NCI-H82 treated with DMSO at 0.1 percent for 48 hours (cell line): Measurements from ENCODE around the gene CAMK2D.

ENCODE experiments used
- DNase-seq: peaks from one replicate; lab custom pipeline; 2025; ENCODE audit not compliant: unreplicated experiment; lab: John Stamatoyannopoulos, UW

The CAMK2D gene

DNA sequence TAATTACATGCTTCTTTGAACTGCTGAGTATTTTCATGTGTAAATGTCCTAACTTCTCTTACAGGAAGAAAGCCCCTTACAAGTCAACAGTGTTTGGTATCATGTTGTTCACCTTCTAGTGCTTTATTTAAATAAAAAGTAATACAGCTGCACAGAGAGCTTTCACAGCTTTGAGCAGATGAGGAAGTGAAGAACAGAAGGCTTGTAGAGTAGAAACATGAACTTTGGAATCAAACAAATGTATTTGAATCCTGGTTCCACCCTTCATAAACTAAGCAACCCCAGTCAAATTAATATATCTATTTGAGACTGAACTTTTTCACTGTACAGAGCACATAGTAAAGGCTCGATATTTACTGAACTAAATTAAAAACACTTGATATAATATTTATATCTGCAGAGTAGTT lies 120.5 kb downstream of the CAMK2D start:
- DNase-seq: no peak

DNA sequence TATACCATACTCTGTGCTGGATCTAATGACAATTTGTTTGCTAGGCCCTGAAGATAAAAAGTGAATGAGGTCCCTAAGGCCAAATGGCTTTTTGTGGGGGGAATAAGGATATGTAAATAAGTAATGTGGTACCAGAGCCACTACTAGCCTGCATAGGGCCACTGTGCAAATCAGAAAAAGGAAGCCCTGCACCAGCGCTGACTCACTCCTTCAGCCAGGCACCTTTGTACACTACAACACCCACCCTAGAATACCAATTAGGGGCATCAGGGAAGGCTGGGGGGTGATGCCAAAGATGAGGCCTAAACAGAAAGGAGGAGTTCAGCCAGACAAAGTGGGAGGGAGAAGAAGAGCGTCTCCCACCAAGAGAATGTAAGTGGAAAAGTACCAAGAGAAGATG lies 122.2 kb downstream of the CAMK2D start:
- DNase-seq: no peak

DNA sequence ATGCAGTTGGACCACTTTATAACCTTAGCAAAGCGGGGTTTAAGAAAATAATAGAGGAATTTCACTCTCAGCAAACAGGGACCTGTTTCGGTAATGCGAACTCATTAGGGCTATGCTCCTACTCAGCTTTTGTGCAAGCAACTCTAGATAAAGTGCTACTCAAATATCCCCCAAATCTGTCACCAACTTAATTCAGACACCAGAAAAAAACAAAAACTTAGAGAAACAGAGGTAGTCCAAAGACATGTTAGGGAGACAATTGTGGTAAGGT lies 123.0 kb downstream of the CAMK2D start:
- no peak for DNase-seq

DNA sequence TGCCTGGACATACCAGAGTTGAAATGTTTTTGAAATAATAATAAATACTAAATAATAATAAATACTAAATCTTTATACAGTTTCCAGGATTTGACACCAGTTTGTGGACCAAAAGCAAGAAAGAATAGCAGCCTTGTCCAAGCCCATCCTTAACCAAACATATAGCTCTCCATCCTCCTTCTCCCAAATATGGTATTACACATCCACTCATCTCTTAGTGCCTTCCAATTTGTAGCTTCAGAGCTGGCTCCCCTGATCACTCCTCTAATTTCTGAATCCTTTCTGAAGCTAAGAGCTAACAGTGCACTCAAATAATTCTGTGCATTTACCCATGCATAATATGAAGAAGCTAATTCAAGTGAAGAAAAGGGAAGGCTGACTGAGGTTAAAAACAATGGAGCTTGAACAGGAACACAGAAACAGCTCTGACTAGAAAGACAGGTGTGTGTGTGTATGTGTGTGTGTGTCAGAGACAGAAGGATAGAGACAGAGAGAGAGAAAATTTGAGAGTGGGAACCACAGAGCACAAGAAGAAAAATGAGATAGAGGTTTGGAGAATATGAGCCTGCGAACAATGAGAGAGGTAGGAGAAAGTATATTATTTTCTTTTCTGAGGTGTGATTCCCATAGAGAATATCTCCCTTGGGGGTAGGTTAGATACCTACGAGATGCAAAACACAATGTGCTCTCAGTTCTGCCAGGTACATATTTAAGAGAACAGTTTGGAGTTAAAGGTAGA lies 123.5 kb downstream of the CAMK2D start:
- DNase-seq: no peak

DNA sequence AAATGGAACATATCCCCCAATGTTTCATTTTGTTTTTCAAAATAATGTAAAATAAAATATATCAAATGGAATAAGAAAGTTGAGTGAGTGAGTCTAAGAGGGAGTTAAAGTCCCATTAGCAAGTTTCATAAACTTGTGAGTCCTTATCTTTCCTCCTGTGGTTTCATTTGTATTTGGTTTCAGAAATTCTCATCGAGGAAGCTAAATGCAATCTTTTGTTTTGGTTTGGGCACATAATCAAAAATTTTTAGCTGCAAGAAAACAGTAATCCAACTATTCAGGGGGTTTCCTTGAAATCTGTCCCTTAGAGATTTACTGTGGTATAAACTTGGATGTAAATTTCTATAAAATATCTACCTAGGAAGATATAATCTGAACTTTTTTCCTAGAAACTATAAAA lies 124.2 kb downstream of the CAMK2D start:
- DNase-seq: no peak

DNA sequence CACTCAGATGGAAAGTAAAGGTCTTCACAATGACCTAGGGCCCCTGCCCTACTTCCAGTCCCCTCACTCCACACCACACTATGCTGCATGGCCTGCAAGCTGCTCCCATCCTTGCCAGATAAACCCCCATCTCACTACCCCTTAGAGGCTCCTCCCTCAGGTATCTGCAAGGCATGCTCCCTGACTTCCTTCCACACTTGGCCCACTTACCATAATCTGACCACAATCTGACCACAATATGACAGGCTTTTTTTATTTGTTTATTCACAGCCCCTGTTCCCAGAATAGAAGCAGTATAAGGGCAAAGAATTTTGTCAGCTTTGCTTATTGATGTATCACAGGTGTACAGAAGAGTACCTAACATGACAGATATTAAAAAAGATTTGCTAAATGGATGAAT lies 124.7 kb downstream of the CAMK2D start:
- no peak for DNase-seq

DNA sequence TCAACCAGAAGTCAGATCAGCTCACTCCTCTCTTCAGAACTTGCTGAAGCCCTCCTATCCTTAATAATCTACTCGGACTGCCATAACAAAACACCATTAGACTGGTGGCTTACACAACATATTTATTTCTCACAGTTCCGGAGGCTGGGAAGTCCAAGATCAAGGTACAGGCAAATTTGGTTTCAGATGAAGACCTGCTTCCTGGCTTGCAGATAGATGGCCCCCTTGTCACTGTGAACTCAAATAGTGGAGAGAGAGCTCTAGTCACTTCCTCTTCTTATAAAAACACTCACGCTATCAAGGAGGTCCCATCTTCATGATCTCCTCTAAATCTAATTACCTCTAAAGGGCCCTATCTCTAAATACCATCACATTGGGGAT lies 125.1 kb downstream of the CAMK2D start:
- DNase-seq: no peak

DNA sequence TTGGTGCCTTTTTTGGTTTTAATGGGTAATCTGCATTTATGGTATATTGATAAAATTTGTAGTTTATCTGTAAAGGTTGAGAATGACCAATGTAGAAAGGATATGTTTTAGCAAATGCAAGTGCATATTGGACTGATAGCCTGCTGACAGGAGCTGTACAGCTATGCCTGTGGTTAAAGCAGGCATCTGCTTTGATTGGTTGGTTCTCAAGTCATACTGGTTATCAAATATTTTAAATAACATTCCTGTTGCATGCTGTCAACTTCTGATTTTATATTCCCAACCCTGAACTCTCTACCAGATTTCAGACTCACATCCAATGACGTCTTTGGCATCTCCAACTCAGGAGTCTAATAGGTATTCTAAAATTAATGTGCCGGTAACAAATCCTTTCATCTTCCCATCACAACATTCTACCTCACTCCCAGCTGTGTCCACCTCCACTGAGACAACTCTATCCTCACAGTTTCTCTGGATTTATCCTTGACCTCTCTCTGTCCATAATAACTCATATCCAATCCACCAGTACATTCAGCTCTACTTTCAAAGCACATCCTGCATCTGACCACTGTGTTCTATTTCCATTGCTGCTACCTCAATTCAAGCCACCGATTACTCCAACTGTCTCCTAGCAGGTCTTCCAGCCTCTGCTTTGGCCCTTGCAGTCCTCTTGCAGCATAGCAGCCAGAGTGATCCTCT lies 125.7 kb downstream of the CAMK2D start:
- no peak for DNase-seq

DNA sequence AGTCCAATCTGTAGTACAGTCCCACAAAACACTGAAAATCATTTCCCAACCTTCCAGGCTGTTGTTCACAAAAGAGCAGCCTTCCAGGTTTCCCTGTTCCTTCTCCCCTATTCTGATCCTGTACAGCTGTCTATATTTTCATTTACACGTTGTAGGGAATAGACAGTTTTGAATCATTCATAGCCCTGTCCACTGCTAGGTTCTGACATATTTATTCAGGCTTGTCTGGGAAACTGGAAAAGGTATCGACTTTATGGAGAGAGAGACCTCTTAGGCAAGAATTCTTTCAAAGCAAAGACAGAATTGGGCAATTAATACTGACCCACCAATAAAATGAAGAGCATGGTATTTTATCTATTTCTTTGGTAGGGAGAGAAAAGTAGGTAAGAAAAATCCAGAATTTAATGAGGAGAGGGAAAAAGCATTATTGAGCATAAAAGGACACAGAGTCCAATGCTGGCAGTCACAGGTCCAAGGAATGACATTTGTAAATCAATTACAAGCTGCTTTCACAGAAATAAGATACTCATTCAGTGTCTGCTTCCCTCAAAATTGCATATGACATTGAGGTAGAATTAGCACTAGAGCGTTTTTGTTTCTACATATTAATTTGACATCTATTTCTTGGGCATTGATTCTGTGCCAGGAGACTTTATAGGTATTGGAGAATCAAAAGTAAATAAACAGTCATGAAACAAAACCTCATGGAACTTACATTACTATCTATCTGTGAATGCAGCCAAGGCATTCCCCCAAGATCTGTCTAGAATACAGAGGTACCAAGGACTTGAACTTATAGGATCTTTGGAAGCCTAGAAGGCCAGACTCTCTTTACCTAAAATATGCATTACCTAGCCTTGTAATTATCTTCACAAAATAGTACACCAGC lies 127.2 kb downstream of the CAMK2D start:
- no peak for DNase-seq

DNA sequence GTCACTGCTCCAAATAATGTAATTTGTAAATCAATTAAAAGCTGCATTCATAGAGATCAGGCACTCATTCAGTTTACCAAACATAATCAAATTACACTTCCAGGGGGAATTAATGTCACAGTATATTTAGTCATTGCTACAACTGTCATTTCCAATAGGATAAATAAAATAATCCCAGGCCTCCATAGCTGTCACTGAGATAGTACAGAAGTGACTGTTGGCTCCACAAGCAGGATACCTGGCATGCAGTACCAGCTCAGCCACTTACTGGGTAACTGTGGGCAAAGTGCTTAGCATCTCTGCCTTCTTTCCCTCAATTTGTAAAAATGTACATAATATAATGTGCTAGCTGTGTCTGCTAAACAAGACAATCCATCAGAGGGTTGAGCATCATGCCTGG lies 128.1 kb downstream of the CAMK2D start:
- no peak for DNase-seq

DNA sequence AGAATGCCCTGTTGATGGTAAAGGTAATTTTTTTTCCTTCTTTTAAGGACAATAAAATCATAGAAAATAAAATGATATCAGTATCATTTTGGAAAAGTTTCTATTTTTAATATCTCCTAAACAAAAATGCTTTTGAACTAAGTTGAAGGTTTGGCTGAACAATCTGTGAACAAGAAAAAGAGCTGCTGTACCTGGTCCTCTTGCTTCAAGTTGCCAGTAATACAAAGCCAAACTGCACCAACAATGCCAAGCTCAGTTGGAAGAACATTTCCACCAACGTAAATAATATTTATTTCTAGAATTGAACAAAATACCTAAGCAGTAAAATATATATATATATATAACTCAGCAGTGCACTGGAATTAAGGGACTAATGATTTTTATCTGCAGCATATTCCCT lies 132.8 kb downstream of the CAMK2D start:
- no peak for DNase-seq

DNA sequence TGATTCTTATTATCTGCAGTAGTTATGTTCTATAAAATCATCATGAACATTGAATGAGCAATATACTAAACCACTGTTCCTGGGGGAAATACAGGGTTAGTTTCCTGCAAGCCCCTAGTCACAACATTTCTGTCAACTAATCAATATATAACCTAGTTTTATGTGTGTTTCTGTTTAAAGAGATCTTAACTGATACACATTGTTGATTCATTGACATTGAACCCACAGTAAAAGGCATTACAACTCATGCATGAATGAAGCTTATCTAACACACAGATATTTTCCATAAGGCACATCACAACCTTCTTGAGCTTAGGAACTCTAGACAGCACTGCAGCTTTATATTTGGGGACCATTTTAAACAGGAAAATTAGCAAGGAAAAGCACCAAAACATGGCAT lies 134.2 kb downstream of the CAMK2D start:
- no peak for DNase-seq

DNA sequence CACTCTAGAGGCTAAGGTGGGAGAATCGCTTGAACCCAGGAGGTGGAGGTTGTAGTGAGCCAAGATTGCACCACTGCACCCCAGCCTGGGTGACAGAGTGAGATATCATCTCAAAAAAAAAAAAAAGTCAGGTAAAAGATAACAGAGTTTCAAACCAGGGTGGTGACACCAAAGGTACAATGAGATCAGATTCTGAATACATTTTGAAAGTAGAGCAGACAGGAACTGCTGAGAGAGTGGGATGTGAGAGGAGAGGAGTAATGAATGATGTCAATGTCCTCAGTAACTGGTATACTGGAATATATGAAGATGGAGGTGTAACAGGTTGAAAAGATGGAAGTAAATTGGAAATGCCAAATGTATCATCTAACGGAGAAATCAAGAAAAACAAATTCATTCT lies 135.6 kb downstream of the CAMK2D start:
- no peak for DNase-seq

DNA sequence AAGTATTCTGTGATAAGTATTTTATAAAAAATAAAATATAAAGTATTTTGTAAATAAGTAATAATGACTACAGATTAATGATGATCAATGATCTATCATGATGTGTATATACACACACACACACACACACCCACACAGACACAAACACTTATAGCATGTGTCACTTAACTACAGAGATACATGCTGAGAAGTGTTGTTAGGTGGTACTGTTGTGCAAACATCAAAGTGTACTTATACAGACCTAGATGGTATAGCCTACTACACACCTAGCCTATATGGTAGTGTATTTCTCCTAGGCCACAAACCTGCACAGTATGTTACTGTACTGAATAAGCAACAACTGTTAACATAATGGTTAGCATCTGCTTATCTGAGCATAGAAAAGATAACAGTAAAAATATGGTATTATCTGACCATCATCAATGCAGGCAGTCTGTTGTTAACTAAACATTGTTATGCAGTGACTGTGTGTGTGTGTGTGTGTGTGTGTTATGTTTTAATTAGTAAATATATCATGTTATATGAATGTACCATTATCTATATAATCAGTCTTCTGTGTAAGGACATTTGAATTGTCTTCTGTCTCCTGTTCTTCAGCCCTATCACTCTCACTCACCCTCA lies 138.2 kb downstream of the CAMK2D start:
- DNase-seq: no peak

DNA sequence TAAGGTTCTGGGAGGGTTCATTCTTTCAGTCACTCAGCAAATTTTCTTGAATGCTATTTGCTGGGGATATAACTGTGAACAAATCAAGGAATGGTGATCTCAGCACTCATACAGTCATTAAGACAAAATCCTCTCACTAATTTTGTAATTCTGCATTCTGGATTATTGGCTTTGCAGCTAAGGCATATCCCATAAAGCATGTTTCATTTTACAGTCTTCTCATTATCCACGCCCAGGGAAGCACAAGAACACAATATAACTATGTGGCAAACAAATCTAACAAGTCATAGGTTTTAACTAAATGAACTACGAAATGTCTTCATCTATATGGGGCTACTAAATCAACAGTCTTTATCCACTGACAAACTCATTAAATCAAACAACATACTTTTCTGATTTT lies 139.9 kb downstream of the CAMK2D start:
- DNase-seq: no peak

DNA sequence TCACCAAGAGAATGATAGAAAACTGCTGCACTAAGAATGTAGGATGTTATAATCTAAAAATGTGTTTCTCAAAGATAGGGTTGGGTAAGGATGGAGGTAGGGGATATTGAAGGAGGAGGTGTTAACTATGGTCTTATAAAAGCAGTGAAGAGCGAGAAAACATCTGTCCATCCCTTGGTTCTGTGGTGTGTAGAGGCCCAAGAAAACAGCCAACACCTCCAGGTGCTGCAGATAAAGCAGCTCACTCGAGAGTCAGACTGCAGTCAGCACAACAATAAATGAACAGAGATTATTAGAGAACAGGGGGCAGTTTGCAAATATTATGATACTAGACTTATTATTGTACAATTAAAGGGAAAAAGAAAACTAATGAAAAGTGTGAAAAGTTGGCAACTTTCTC lies 141.5 kb downstream of the CAMK2D start:
- no peak for DNase-seq

DNA sequence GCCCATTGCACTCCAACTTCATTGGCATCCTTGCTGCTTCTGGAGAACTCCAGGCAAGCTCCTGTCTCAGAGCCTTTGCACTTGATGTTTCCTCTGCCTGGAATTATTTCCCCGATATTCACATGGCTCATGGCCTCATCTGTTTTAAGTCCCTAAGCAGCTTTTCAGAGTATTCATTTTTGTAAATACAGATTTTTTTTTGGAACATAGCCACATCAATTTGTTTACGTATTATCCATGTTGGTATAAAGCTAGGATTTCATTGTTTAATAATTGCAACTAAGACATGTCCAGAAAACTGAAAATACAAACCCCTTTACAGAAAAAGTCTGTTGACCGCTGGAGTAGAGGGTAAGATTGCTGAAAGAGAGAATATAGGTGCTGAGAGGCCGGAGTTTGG lies 142.0 kb downstream of the CAMK2D start:
- no peak for DNase-seq

DNA sequence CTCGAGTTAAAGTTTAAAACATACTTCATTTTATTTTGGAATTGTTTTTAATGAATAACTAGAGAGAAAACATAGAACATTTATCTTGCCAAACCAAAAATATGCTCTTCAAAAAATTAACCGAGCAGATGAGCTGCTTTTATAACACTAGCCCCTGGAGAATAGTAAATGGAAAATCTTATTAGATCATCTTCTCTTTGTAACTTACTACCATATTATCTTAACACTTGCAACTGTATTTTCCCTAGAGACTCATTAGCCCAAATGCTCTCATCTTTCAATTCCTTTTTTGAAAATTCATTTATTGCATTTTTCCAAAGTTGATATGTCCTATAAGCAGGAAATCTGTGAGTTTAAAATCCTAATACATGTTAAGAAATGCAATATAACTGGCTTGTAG lies 143.3 kb downstream of the CAMK2D start:
- peak; percentile 33 for DNase-seq

DNA sequence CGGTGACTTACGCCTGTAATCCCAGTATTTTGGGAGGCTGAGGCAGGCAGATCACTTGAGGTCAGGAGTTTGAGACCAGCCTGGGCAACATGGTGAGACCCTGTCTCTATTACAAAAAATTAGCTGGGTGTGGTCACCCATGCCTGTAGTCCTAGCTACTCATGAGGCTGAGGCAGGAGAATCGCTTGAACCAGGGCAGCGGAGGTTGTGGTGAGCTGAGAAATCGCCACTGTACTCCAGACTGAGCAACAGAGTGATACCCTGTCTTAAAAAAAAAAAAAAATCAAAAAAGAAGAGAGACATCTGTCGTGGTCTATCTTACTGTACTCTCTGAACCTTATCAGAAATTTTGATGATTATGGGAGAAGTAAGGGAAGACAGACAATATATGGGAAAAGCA lies 144.3 kb downstream of the CAMK2D start:
- no peak for DNase-seq

DNA sequence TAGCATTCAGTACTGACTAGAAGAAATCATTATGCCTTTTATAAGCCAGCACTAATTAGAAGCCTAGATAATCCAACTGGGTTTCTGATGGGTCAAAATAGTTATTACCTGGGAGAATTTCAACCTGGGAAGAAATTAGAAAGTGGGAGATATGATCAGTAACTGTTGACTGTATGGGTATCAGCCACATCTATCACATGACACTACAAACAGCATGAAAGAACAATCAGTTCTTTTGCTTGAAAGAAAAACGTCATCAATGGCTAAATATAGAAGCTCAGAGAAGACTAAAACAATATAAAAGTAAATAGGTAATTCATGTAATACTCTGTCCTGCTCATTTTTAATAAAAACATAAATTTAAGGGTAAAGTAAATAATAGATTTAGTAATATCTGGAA lies 145.1 kb downstream of the CAMK2D start:
- DNase-seq: no peak

DNA sequence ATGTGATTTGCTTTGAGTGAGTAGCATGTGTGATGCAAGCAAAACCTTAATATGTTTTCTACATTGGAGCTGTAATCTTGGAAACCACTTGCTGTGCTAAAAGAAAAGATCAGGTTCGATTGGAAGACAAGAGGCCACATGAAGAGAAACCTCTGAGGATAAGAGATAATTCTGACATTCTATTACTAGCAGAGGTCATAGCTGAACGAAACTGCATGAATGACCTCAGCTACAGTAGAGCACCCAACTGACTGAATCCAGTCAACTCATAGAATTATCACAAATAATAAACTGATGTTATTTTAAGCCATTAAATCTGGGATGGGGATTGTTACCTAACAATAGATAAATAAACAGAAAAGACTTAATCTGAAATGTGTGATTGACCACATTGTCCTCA lies 147.1 kb downstream of the CAMK2D start:
- DNase-seq: no peak

DNA sequence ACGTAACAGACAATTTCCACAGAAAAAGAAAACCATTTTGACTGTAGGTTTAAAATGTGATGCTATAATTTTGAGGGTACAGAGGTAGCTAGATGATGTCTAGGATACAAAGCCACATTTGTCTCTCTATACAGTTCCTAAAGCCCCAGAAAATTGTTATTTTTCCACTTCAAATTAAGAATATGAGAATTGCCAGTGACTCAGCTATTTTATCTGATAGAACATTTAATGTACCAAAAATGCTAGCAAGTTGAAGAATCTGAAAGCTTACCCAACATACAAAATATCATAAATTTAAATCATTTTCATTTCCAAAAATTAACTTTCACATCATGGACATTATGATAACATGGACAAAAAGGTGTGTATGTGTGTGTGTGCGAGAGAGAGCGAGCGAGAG lies 148.0 kb downstream of the CAMK2D start:
- no peak for DNase-seq
